ENCODE data around the gene CYFIP2. TPM values are rescaled to one million over a fixed set of nuclear protein-coding genes. Genes with fewer than 3 reads are reported as not detected.

The CYFIP2 gene
- total and polyA plus RNA-seq, 10 of the 15 experiments (the other 5 are each of a cell fraction or from before 2014, with no cell fraction given), result 43.4 to 173 (median 96.0) TPM

DNA sequence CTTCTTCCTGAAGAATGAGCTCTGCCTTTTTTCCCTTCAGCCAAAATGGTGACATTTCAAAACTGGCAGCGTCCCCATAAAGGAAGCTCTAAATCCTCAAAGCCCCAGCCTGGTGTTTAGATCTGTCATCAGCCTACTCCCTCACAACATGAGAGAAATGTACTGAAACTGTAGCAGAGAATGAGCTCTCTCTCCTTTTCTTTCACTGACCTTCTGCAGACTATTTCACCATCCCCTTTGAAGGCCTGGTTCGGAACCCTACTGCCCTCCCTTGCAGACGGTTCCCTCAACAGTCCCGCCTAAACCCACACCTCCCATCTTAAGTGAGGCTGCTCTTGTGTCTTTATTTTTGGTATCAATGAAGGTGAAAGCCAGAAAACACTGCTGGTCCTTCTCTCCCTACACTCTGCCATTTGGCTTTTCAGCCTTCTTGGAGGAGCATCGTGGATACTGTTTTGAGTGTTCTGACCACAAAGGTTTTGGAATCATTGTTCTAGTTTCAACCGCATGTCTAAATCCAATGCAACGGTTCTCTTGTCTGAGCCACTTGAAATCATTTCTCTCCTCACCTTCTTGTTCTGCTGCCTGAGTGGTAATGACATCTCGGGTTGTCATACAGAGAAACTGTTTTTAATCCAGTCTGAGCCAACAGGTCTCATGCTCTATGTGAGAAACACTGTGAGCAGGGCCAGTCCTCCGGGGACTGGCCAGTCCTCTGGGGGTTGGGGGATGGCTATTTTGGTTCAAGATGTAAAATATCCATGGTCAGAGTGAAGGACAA, 46.2 kb upstream of the CYFIP2 start (continued):
- peak; percentile 46; the same call in 1 of the 2 replicates for TF ChIP-seq RELB (IDR thresholded peaks at IDR 0.05; ENCODE audit: low read depth)
- no peak for TF ChIP-seq CTCF (IDR thresholded peaks at IDR 0.05 in 2 of 3, conservative IDR thresholded peaks at IDR 0.05 in 1 of 3; ENCODE audit: control insufficient read depth in 2 of 3, extremely low read depth in 1 of 3, insufficient read depth in 1 of 3, low read depth in 3 of 3, low read length in 3 of 3)
- TF ChIP-seq TARDBP (IDR thresholded peaks at IDR 0.05; ENCODE audit: borderline replicate concordance), result no peak
- no peak for TF ChIP-seq WRNIP1 (IDR thresholded peaks at IDR 0.05; ENCODE audit: borderline replicate concordance, low read depth, low read length)
- no peak for TF ChIP-seq RFX5 (IDR thresholded peaks at IDR 0.05; ENCODE audit: low read depth, low read length)
- TF ChIP-seq HDAC6 (IDR thresholded peaks at IDR 0.05; ENCODE audit: unreplicated experiment), result no peak
- peak; percentile 95 for TF ChIP-seq FOXM1 (IDR thresholded peaks at IDR 0.05; ENCODE audit: low read depth, low read length)
- TF ChIP-seq HCFC1 (IDR thresholded peaks at IDR 0.05; ENCODE audit: low read length), result no peak
- no peak for TF ChIP-seq TCF12 (IDR thresholded peaks at IDR 0.05; ENCODE audit: low read depth, low read length)
- TF ChIP-seq TBL1XR1 (IDR thresholded peaks at IDR 0.05; ENCODE audit: low read depth, low read length), result no peak
- TF ChIP-seq POU2F2 (IDR thresholded peaks at IDR 0.05; ENCODE audit: borderline replicate concordance, low read depth, low read length), result no peak
- no peak for TF ChIP-seq MXI1 (IDR thresholded peaks at IDR 0.05; ENCODE audit: low read depth, low read length)
- TF ChIP-seq POLR2AphosphoS2 (IDR thresholded peaks at IDR 0.05; ENCODE audit: low read depth, low read length), result no peak
- no peak for TF ChIP-seq KAT2A (conservative IDR thresholded peaks at IDR 0.05; ENCODE audit: control insufficient read depth, low read depth, low read length)
- peak; percentile 75 for TF ChIP-seq MEF2A (IDR thresholded peaks at IDR 0.05; ENCODE audit: insufficient read depth, low read depth, low read length)
- no peak for TF ChIP-seq KDM1A (IDR thresholded peaks at IDR 0.05; ENCODE audit: borderline replicate concordance)
- peak; percentile 83; the same call in 1 of the 2 replicates for TF ChIP-seq MTA3 (IDR thresholded peaks at IDR 0.05; ENCODE audit: borderline replicate concordance, low read length)
- peak; percentile 100 for TF ChIP-seq RUNX3 (IDR thresholded peaks at IDR 0.05; ENCODE audit: low read length)
- TF ChIP-seq SMAD1 (IDR thresholded peaks at IDR 0.05; ENCODE audit: low read depth, partially characterized antibody), result no peak
- no peak for TF ChIP-seq SUZ12 (IDR thresholded peaks at IDR 0.05; ENCODE audit: unreplicated experiment)
- TF ChIP-seq FOS (IDR thresholded peaks at IDR 0.05; ENCODE audit: borderline replicate concordance, extremely low read depth, insufficient read length), result no peak
- TF ChIP-seq IRF5 (IDR thresholded peaks at IDR 0.05; ENCODE audit: borderline replicate concordance), result no peak
- TF ChIP-seq YBX1 (IDR thresholded peaks at IDR 0.05), result no peak
- no peak; the same call in 1 of the 2 replicates for TF ChIP-seq YY1 (IDR thresholded peaks at IDR 0.05; ENCODE audit: low read depth, low read length)
- no peak for TF ChIP-seq CHD2 (IDR thresholded peaks at IDR 0.05; ENCODE audit: borderline replicate concordance, low read depth, low read length)
